Nephron (organoid): Measurements from ENCODE around the gene CERS5.

Source experiments
- H3K27ac Mint-ChIP-seq, 3 experiments: 2 replicates each; pipeline ENCODE4 v1.8.0; 2020; ENCODE audit warnings: mixed read lengths in 3 of 3, mild to moderate bottlenecking in 2 of 3, moderate library complexity in 1 of 3
- H3K27me3 Mint-ChIP-seq: 2 replicates; pipeline ENCODE4 v1.8.0; 2021; ENCODE audit warnings: low read depth, mild to moderate bottlenecking, moderate library complexity, mixed read lengths
- H3K36me3 Mint-ChIP-seq: 2 replicates; pipeline ENCODE4 v1.8.0; 2020; ENCODE audit warnings: low read depth, mixed read lengths
- H3K4me1 Mint-ChIP-seq: 2 replicates; pipeline ENCODE4 v1.8.0; 2020; ENCODE audit warnings: mixed read lengths
- H3K4me3 Mint-ChIP-seq, 3 experiments: 2 replicates each; pipeline ENCODE4 v1.8.0; 2020; ENCODE audit warnings: mild to moderate bottlenecking in 3 of 3, mixed read lengths in 3 of 3, moderate library complexity in 2 of 3
- H3K9me3 Mint-ChIP-seq: 2 replicates; pipeline ENCODE4 v1.8.0; 2020; ENCODE audit warnings: mixed read lengths
- TF ChIP-seq, protein P1 (sequence below), 3 experiments: fragments of 200-600 bp; sonication (generic); IDR thresholded peaks; one replicate each; pipeline ENCODE4 v1.5.0; 2021; ENCODE audit warnings: antibody characterized with exemption in 3 of 3; ENCODE audit not compliant: unreplicated experiment in 3 of 3

Gene CERS5

DNA sequence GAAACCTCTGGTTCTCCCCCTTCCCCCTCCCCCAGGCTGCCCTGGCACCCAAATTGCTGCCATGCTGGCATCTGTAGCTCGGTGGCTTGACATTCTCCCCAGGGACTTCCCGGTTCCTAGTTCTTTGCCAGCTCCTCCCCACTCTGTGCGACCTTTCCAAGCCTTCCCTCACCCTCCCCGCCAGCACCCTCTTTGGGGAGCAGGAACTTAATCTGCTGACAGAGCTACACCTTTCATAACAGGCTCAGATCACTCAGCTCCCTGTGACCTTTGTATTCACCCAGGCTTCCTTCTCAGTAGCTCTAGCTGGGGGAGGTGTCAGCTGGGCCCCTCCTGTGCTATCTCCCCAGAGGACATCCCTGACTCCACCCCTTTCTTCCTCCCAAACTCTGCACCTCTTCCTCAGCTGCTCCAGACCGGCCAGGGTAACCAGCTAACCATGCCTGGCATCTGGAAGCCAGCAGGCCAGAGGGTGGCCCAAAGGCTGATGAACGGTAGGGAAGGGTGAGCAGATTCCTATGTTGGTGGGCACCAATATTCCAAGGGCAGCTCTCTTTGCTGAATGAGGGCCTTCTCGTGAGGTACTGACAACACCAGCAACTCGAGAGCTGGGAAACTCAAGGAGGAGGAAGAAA lies 56.9 kb downstream of the CERS5 start:
- TF ChIP-seq, protein P1, sequence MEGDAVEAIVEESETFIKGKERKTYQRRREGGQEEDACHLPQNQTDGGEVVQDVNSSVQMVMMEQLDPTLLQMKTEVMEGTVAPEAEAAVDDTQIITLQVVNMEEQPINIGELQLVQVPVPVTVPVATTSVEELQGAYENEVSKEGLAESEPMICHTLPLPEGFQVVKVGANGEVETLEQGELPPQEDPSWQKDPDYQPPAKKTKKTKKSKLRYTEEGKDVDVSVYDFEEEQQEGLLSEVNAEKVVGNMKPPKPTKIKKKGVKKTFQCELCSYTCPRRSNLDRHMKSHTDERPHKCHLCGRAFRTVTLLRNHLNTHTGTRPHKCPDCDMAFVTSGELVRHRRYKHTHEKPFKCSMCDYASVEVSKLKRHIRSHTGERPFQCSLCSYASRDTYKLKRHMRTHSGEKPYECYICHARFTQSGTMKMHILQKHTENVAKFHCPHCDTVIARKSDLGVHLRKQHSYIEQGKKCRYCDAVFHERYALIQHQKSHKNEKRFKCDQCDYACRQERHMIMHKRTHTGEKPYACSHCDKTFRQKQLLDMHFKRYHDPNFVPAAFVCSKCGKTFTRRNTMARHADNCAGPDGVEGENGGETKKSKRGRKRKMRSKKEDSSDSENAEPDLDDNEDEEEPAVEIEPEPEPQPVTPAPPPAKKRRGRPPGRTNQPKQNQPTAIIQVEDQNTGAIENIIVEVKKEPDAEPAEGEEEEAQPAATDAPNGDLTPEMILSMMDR (IDR thresholded peaks at IDR 0.05; ENCODE audit: unreplicated experiment in 3 of 3): no peak
- no peaks in the 10 kb centered on the region for H3K9me3 Mint-ChIP-seq

DNA sequence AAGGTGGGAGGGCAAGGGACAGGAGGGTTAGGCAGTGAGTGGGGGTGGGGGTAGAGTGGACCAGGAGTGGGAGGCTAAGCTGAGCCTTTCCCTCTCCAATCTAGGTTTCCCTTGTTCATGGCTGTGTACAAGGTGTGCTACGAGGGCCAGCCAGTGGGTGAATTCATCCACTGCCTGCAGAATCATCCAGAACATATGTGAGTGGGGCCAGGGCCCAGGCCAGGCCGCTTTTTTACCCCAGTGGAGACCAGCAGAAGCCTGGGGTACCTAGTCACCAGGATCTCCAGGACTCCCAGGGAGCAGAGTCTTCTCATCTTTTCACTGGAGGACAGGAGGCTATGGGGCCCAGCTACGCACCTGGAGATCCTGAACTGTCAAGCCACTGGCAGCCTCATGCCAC lies 57.9 kb downstream of the CERS5 start:
- Mint-ChIP-seq H3K4me3 (no peak overlapping the region), H3K27ac (peak overlapping the region; percentile 41 to 98 (median 86)), H3K9me3 (no peaks in the 10 kb centered on the region), H3K27me3 (no peaks in the 10 kb centered on the region), H3K36me3 (no peaks in the 10 kb centered on the region), H3K4me1 (peaks cover 43% of the 10 kb centered on the region)
- TF ChIP-seq, protein P1 (IDR thresholded peaks at IDR 0.05; ENCODE audit: unreplicated experiment in 3 of 3): no peak

More for the DNA sequence above, 56.9 kb downstream of the CERS5 start:
- H3K4me3 Mint-ChIP-seq: peak overlapping the region; percentile 37 to 60 (median 58)
- H3K27ac Mint-ChIP-seq: peak overlapping the region; percentile 86 to 98 (median 93)
- no peaks in the 10 kb centered on the region for H3K36me3 Mint-ChIP-seq
- H3K4me1 Mint-ChIP-seq: peaks cover 39% of the 10 kb centered on the region
- H3K27me3 Mint-ChIP-seq: no peaks in the 10 kb centered on the region

DNA sequence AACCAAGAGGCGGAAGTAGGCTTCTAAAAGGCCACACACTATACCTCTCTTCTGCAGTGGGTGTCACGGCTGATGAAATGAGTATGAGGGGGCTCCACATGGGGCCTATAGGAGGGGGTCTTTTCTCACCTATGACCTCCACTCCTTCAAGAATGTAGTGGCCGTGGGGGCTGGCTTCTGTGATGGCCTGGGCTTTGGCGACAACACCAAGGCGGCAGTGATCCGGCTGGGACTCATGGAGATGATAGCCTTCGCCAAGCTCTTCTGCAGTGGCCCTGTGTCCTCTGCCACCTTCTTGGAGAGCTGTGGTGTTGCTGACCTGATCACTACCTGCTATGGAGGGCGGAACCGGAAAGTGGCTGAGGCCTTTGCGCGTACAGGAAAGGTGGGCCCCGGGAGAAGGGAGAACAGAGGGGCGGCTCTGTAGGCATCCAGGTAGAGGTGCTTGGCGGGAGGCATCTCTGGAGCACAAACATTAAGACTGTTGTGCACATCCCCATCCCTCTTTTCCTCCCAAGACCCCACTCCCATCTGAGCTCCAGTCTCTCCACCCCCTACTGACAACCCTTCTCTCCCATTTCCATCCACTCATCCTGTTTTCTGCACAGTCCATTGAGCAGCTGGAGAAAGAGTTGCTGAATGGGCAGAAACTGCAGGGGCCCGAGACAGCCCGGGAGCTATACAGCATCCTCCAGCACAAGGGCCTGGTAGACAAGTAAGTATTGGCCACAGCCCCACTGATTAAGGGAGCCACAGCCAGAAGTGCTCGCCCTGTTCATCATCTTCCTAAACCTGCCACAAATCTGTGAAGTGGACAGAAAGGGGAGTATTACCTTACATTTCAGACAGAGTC lies 59.5 kb downstream of the CERS5 start:
- no peaks in the 10 kb centered on the region for H3K36me3 Mint-ChIP-seq
- TF ChIP-seq, protein P1 (IDR thresholded peaks at IDR 0.05; ENCODE audit: unreplicated experiment in 3 of 3): no peak
- peak overlapping the region; percentile 33 to 98 (median 79) for H3K27ac Mint-ChIP-seq
- peaks cover 59% of the 10 kb centered on the region for H3K4me1 Mint-ChIP-seq
- peak overlapping the region in 2 of 3 experiments; percentile 6 to 33 for H3K4me3 Mint-ChIP-seq
- no peaks in the 10 kb centered on the region for H3K27me3 Mint-ChIP-seq
- no peaks in the 10 kb centered on the region for H3K9me3 Mint-ChIP-seq

DNA sequence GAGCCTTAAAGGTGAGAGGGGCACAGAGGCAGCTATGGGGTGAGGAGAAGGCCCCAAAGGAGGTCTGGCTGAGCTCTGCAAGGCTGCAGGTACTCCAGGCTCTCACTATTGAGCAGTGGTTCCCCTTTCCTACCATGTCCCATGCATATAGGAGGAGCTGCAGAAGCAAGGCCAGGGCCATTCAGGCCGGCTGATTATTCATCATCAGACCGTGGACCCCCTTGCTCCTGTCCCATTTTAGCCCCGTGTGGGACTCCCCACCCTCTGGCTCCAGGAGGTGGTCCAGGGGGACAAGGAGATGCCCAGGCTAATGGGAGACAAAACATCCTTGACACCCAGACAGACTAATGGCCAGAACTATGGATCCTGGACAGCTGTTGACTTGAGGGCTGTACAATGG lies 60.3 kb downstream of the CERS5 start:
- no peaks in the 10 kb centered on the region for H3K9me3 Mint-ChIP-seq
- H3K36me3 Mint-ChIP-seq: peaks cover under 1% of the 10 kb centered on the region
- TF ChIP-seq, protein P1 (IDR thresholded peaks at IDR 0.05; ENCODE audit: unreplicated experiment in 3 of 3): no peak
- H3K27ac Mint-ChIP-seq: peak overlapping the region in 2 of 3 experiments; percentile 68 to 98
- H3K4me1 Mint-ChIP-seq: peaks cover 64% of the 10 kb centered on the region
- H3K4me3 Mint-ChIP-seq: no peak overlapping the region
- no peaks in the 10 kb centered on the region for H3K27me3 Mint-ChIP-seq

DNA sequence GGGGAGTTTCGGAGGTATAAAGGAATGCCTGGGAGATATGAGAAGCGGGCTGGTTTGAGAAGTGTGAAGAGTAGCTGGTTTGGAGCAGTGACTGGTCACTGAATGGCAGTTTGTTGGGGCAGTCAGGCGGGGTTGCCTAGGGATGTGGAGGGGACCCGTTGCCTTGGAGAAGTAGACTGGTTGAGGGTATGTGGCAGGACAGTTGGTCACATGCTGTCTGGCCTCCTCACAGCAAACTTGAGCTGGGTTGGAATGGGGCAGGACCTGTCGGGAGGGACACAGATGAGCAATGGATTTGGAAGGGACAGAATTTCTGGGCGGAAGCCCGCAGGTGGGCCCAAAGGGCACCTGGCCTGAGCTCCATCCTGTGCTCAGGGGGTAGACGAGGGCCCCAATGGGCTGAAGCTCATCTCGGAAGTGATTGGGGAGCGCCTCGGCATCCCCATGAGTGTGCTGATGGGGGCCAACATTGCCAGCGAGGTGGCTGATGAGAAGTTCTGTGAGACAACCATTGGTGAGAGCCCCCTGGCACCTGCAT lies 61.2 kb downstream of the CERS5 start:
- TF ChIP-seq, protein P1 (IDR thresholded peaks at IDR 0.05; ENCODE audit: unreplicated experiment in 3 of 3): no peak
- H3K4me1 Mint-ChIP-seq: peaks cover 59% of the 10 kb centered on the region
- peaks cover 8% of the 10 kb centered on the region for H3K36me3 Mint-ChIP-seq
- peak overlapping the region in 2 of 3 experiments; percentile 1 to 58 for H3K4me3 Mint-ChIP-seq
- no peaks in the 10 kb centered on the region for H3K27me3 Mint-ChIP-seq
- peak overlapping the region; percentile 23 to 86 (median 68) for H3K27ac Mint-ChIP-seq
- no peaks in the 10 kb centered on the region for H3K9me3 Mint-ChIP-seq
